ENCODE data around the gene PTPRC.

PTPRC gene

GRCh38 chr1:198761859-198762616 lies 123.2 kb downstream of the PTPRC start:
- no peak for DNase-seq (ENCODE audit: low spot score)

- DNase-seq (ENCODE audit: low spot score), result no peak
Observed at GRCh38 chr1:198763298-198763714, 124.5 kb downstream of the PTPRC start.

DNA sequence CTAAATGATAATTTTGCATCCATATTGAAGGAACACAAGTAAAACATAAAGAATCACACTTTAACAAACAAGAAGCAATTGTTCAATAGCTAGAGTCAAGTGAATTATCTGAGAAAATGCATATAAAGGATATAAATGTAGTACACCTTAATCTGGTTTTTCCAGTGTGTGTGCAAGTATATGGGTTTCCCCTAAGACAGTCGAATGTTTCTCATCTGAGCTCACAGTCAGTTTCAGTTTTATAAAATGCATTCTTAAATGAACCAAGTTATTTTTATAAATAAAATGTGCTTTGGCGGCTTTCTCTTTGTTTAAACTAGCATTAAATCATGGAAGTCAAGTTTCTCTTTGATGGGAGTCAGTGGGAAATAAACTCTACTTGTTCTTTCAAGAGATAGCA lies 125.9 kb downstream of the PTPRC start:
- no peak for DNase-seq (ENCODE audit: low spot score)

GRCh38 chr1:198765416-198765815 lies 126.6 kb downstream of the PTPRC start:
- no peak for DNase-seq (ENCODE audit: low spot score)

- DNase-seq (ENCODE audit: low spot score), result peak; percentile 80
Observed at GRCh38 chr1:198771563-198772153, 132.8 kb downstream of the PTPRC start.

- no peak for DNase-seq (ENCODE audit: low spot score)
Observed at GRCh38 chr1:198772626-198773025, 133.8 kb downstream of the PTPRC start.

GRCh38 chr1:198773030-198773429 lies 134.2 kb downstream of the PTPRC start:
- DNase-seq (ENCODE audit: low spot score), result no peak

GRCh38 chr1:198773523-198773922 lies 134.7 kb downstream of the PTPRC start:
- no peak for DNase-seq (ENCODE audit: low spot score)

DNA sequence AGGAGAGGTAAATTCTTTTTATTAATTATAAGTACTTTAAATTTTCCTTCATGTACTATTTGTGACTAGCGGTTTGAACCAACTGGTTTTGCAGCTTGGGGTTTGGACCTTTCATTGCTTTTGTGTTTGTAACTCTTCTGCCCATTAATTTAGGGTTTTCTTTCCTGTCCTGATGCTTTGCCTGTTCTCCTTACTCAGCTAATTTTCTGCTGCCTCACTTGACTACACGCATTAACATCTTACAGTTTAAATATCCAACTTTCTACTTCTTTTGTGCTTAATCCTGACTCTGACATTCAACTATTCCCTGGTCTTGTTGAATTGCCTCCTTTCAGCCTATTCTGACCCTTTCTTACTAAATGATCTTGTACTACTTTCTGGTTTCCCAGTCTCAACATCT lies 135.6 kb downstream of the PTPRC start:
- no peak for DNase-seq (ENCODE audit: low spot score)

DNA sequence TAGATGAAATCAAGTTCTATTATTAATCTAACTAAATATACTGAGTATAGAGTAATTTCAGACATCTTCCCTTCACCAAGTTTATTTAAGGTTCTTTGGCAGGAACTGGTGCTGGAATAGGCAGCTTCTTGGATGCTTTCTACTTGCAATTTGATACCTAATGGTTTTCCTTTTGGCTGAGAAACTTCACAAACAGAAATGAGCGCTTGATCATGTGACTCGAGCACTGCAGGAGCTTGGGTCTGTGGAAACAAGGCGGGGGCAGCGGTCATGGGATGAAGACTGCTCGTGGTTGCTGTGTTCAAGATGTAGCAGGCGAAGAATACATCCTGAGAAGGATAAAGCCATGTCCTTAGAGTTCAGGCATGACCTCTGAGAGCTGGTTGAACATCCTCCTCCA lies 136.8 kb downstream of the PTPRC start:
- DNase-seq (ENCODE audit: low spot score), result no peak

GRCh38 chr1:198776602-198777029 lies 137.8 kb downstream of the PTPRC start:
- no peak for DNase-seq (ENCODE audit: low spot score)

DNA sequence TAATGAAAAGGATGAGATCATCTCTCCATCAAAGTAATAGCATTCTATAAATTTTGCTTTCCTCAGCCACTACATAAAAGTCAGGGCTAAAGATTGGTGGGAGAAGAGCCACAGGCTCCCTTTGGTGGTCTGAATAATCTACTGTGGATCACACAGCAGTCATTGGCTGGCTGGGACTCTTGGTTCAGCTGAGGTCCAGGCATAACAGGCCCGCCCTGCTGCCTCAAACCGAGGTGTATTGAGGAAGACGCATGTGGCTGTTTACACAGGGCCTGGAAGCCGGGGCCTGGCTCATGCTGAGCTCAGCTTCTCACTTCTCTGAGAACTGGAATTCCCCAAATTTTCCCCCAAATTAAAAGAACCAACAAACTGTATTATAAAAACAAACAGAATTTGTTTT lies 139.2 kb downstream of the PTPRC start:
- no peak for DNase-seq (ENCODE audit: low spot score)

GRCh38 chr1:198780376-198780775 lies 141.5 kb downstream of the PTPRC start:
- no peak for DNase-seq (ENCODE audit: low spot score)

DNA sequence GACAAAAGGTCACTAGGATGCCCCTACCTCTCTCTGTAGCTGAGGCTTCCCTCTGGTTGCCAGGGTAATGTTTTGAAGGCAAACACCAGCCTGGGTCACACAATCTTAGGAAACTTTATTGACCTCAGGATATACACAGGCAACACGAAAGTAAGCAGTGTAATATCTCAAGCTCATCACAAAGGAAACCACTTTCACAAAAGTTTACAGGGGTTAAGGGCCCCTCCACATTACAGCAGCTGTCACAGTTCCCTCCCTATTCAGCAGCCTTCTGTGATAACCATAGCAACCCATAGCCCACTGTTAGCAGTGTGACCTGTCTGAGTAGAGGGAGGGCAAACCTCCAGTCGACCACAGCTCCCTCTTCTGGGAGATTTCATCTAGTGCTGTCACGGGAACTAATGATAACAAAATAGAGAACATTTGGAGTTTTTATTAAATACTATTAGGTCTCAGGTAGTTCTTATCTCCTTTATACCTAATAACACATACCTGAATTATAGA lies 149.8 kb downstream of the PTPRC start:
- peak; percentile 84 for DNase-seq (ENCODE audit: low spot score)

DNA sequence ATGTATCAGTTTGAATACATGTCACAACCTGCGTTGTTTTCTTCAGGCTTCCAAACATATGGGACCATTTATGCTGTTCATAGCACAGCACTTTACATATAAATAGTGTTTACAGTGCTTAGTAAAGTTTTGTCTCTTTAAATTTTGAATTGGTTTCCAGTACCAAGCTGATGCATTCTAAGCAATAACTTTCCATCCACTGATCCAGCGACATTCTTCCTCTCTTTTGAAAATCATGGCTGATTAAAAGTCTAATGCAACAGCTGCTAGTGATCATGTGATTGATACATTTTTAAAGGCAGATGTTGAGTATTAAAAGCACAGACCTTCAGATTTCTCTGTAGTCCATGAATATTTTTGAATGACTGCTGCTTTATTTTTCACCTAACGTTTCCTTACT lies 154.9 kb downstream of the PTPRC start:
- no peak for DNase-seq (ENCODE audit: low spot score)

DNA sequence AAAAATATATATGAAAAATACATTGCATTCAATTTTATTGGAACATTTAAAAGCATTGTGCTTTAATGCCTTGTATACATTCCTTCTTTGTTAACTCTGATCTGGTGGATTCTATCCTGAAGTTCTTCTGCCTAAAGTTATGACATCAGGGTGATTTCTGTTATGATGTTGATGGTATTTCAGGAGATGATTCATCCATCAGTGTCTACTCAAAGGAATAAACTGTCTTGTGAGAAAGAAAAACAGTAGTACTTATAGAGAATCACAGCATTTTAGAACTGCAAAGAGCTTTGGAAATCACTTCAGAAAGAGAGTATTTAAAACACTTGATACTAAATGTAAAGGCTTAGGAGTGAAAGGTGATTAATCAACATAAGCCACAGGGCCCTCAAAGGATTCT lies 155.7 kb downstream of the PTPRC start:
- no peak for DNase-seq (ENCODE audit: low spot score)

GRCh38 chr1:198797656-198798055 lies 158.8 kb downstream of the PTPRC start:
- no peak for DNase-seq (ENCODE audit: low spot score)

GRCh38 chr1:198798923-198799386 lies 160.1 kb downstream of the PTPRC start:
- DNase-seq (ENCODE audit: low spot score), result no peak

GRCh38 chr1:198805498-198806151 lies 166.8 kb downstream of the PTPRC start:
- no peak for DNase-seq (ENCODE audit: low spot score)

DNA sequence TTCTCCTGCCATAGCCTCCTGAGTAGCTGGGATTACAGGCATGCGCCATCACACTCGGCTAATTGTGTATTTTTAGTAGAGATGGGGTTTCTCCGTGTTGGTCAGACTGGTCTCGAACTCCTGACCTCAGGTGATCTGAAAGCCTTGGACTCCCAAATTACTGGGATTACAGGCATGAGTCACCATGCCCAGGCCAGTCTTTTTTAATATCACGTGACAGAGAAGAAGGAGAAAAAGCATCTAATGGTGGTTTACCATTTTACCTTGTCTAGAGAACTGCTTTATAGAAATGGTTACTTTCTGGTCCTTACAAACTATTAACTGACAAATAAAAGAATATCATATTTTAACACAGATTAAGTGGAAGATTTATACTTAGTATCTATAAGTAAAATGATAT lies 168.0 kb downstream of the PTPRC start:
- no peak for DNase-seq (ENCODE audit: low spot score)
